C4-2B (cell line): ENCODE measurements around the gene TSC22D1.

Experiments used
- ZFX ChIP-seq: fragments of 450-650 bp; IDR thresholded peaks from 2 replicates; pipeline ENCODE4 v1.6.1; 2017
- TF ChIP-seq, protein P1 (sequence below): fragments of 450-650 bp; conservative IDR thresholded peaks from 2 replicates; pipeline ENCODE4 v1.5.1; 2017; ENCODE audit warnings: mild to moderate bottlenecking

GRCh38 chr13:44422755-44423643, 153.1 kb downstream of the TSC22D1 start:
- TF ChIP-seq, protein P1, sequence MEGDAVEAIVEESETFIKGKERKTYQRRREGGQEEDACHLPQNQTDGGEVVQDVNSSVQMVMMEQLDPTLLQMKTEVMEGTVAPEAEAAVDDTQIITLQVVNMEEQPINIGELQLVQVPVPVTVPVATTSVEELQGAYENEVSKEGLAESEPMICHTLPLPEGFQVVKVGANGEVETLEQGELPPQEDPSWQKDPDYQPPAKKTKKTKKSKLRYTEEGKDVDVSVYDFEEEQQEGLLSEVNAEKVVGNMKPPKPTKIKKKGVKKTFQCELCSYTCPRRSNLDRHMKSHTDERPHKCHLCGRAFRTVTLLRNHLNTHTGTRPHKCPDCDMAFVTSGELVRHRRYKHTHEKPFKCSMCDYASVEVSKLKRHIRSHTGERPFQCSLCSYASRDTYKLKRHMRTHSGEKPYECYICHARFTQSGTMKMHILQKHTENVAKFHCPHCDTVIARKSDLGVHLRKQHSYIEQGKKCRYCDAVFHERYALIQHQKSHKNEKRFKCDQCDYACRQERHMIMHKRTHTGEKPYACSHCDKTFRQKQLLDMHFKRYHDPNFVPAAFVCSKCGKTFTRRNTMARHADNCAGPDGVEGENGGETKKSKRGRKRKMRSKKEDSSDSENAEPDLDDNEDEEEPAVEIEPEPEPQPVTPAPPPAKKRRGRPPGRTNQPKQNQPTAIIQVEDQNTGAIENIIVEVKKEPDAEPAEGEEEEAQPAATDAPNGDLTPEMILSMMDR = no peak
- no peak for TF ChIP-seq ZFX
